OCI-LY1 (cell line): ENCODE results near the gene STXBP2.
"Not testable (repeated sequence)": the region's sequence is repeated elsewhere in the genome, so short reads cannot be mapped to it uniquely, and the experiment has no call there.

Source experiments
- EZH2 ChIP-seq: fragments of 200-600 bp; sonication (generic), shearing (Covaris generic); IDR thresholded peaks from 2 replicates; pipeline ENCODE4 v1.8.0; 2017; ENCODE audit warnings: borderline replicate concordance, mixed run types, mild to moderate bottlenecking, antibody characterized with exemption, low read length, moderate library complexity, mixed read lengths
- TF ChIP-seq, protein P1 (sequence below): fragments of 200-600 bp; sonication (generic), shearing (Covaris generic); IDR thresholded peaks from 2 replicates; pipeline ENCODE4 v1.5.1; 2017; ENCODE audit warnings: mild to moderate bottlenecking, antibody characterized with exemption, low read length, moderate library complexity, mixed read lengths

DNA sequence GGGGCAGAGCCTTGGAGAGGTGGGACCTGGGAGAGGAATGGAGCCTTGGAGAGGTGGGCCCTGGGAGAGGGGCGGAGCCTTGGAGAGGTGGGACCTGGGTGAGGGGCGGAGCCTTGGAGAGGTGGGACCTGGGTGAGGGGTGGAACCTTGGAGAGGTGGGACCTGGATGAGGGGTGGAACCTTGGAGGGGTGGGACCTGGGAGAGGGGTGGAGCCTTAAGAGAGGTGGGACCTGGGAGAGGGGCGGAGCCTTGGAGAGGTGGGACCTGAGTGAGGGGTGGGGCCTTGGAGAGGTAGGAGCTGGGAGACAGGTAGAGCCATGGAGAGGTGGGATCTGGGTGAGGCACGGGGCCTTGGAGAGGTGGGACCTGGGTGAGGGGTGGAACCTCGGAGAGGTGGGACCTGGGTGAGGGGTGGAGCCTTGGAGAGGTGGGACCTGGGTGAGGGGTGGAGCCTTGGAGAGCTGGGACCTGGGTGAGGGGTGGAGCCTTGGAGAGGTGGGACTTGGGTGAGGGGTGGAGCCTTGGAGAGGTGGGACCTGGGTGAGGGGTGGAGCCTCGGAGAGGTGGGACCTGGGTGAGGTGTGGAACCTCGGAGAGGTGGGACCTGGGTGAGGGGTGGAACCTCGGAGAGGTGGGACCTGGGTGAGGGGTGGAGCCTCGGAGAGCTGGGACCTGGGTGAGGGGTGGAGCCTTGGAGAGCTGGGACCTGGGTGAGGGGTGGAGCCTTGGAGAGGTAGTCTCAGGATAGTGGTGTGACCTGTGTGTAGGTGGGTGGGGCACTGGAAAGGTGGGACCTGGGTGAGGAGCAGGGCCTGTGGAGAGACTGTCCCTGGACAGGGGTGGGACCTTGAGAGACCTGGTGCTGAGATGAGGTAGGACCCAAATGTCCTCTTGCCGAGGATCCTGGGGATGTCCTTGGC lies 7.0 kb downstream of the STXBP2 start:
- TF ChIP-seq, protein P1, sequence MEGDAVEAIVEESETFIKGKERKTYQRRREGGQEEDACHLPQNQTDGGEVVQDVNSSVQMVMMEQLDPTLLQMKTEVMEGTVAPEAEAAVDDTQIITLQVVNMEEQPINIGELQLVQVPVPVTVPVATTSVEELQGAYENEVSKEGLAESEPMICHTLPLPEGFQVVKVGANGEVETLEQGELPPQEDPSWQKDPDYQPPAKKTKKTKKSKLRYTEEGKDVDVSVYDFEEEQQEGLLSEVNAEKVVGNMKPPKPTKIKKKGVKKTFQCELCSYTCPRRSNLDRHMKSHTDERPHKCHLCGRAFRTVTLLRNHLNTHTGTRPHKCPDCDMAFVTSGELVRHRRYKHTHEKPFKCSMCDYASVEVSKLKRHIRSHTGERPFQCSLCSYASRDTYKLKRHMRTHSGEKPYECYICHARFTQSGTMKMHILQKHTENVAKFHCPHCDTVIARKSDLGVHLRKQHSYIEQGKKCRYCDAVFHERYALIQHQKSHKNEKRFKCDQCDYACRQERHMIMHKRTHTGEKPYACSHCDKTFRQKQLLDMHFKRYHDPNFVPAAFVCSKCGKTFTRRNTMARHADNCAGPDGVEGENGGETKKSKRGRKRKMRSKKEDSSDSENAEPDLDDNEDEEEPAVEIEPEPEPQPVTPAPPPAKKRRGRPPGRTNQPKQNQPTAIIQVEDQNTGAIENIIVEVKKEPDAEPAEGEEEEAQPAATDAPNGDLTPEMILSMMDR = not testable (repeated sequence)
- TF ChIP-seq EZH2 = not testable (repeated sequence)
